GM23338 (cell line): ENCODE measurements around the gene AQP7. TPM values are rescaled to one million over a fixed set of nuclear protein-coding genes. Genes with fewer than 3 reads are reported as not detected.

Experiments
- ATAC-seq: fragments of 200-7000 bp; cut with Tn5 transposase; 3 replicates; pipeline ENCODE4 v1.9.1; 2020
- DNase-seq: peaks from one replicate; pipeline ENCODE4 v3.0.0-alpha.2; 2015; ENCODE audit warnings: low spot score
- H2AFZ ChIP-seq: fragments of 200-600 bp; sonication (generic); 2 replicates; pipeline ENCODE4 v1.8.0; 2016; ENCODE audit warnings: antibody characterized with exemption, mild to moderate bottlenecking, moderate library complexity
- H3F3A ChIP-seq: fragments of 200-600 bp; sonication (generic); replicated peaks from 2 replicates; pipeline ENCODE4 v1.8.0; 2017; ENCODE audit warnings: antibody characterized with exemption, mixed run types, low read depth
- H3K27ac ChIP-seq: fragments of 200-600 bp; sonication (generic); 2 replicates; pipeline ENCODE4 v1.6.1; 2016; ENCODE audit warnings: low read depth
- H3K27me3 ChIP-seq: fragments of 200-600 bp; sonication (generic); 2 replicates; pipeline ENCODE4 v1.8.0; 2016; ENCODE audit warnings: mild to moderate bottlenecking, mixed run types, moderate library complexity; ENCODE audit not compliant: insufficient read depth
- H3K36me3 ChIP-seq: fragments of 200-600 bp; sonication (generic); 2 replicates; pipeline ENCODE4 v1.8.0; 2016; ENCODE audit warnings: mild to moderate bottlenecking; ENCODE audit not compliant: insufficient read depth
- H3K4me1 ChIP-seq: fragments of 200-600 bp; sonication (generic); 2 replicates; pipeline ENCODE4 v1.8.0; 2016; ENCODE audit warnings: mild to moderate bottlenecking, moderate library complexity; ENCODE audit not compliant: insufficient read depth
- H3K4me2 ChIP-seq: fragments of 200-600 bp; sonication (generic); 2 replicates; pipeline ENCODE4 v1.7.1; 2017; ENCODE audit warnings: mixed run types
- H3K4me3 ChIP-seq: fragments of 200-600 bp; sonication (generic); 2 replicates; pipeline ENCODE4 v1.6.1; 2016; ENCODE audit warnings: mixed run types
- H3K79me2 ChIP-seq: fragments of 200-600 bp; sonication (generic); replicated peaks from 2 replicates; pipeline ENCODE4 v1.8.0; 2017; ENCODE audit warnings: mild to moderate bottlenecking; ENCODE audit not compliant: insufficient read depth
- H3K9me2 ChIP-seq: fragments of 200-600 bp; sonication (generic); 2 replicates; pipeline ENCODE4 v1.8.0; 2017; ENCODE audit not compliant: insufficient read depth
- H4K20me1 ChIP-seq: fragments of 200-600 bp; sonication (generic); replicated peaks from 2 replicates; pipeline ENCODE4 v1.8.0; 2017; ENCODE audit warnings: mild to moderate bottlenecking; ENCODE audit not compliant: insufficient read depth
- H3K27ac Mint-ChIP-seq: 2 replicates; pipeline ENCODE4 v1.8.0; 2020; ENCODE audit warnings: inconsistent platforms, mild to moderate bottlenecking, moderate library complexity, mixed read lengths
- H3K27me3 Mint-ChIP-seq: 3 replicates; pipeline ENCODE4 v1.8.0; 2022; ENCODE audit warnings: low read depth, mild to moderate bottlenecking, moderate library complexity, mixed read lengths, inconsistent platforms; ENCODE audit not compliant: insufficient read depth, poor library complexity
- H3K36me3 Mint-ChIP-seq: 3 replicates; pipeline ENCODE4 v1.8.0; 2021; ENCODE audit warnings: low read depth, mild to moderate bottlenecking, inconsistent platforms, moderate library complexity, mixed read lengths
- H3K4me1 Mint-ChIP-seq: 3 replicates; pipeline ENCODE4 v1.8.0; 2020; ENCODE audit warnings: mild to moderate bottlenecking, inconsistent platforms, mixed read lengths
- H3K4me3 Mint-ChIP-seq: 3 replicates; pipeline ENCODE4 v1.8.0; 2021; ENCODE audit warnings: moderate library complexity, mild to moderate bottlenecking, inconsistent platforms, mixed read lengths
- H3K9me3 Mint-ChIP-seq: 3 replicates; pipeline ENCODE4 v1.8.0; 2020; ENCODE audit warnings: moderate library complexity, mild to moderate bottlenecking, inconsistent platforms, mixed read lengths
- CREB1 ChIP-seq: fragments of 250-450 bp; sonication (Bioruptor Pico); IDR thresholded peaks from 2 replicates; pipeline ENCODE4 v1.5.0; 2020; ENCODE audit warnings: low read depth, mild to moderate bottlenecking, moderate library complexity
- CTCF ChIP-seq, 2 experiments: fragments of 200-600 bp in 1 of 2; sonication (generic) in 1 of 2; conservative IDR thresholded peaks; 2 replicates each; pipeline versions ENCODE4 v1.5.1 to v1.6.1; 2016 to 2017; ENCODE audit warnings: antibody characterized with exemption in 2 of 2, low read depth in 2 of 2, mild to moderate bottlenecking in 2 of 2, moderate library complexity in 1 of 2
- ETS1 ChIP-seq: IDR thresholded peaks from 2 replicates; pipeline ENCODE4 v1.6.1; 2016; ENCODE audit warnings: antibody characterized with exemption
- EZH2 ChIP-seq: fragments of 200-600 bp; sonication (generic); IDR thresholded peaks from one replicate; pipeline ENCODE4 v1.8.0; 2017; ENCODE audit warnings: antibody characterized with exemption, mild to moderate bottlenecking, low read depth; ENCODE audit not compliant: unreplicated experiment
- EZH2phosphoT487 ChIP-seq: fragments of 200-600 bp; sonication (generic); IDR thresholded peaks from one replicate; pipeline ENCODE4 v1.8.1; 2018; ENCODE audit warnings: antibody characterized with exemption; ENCODE audit not compliant: unreplicated experiment
- JUNB ChIP-seq: IDR thresholded peaks from one replicate; pipeline ENCODE4 v1.6.1; 2016; ENCODE audit warnings: antibody characterized with exemption; ENCODE audit not compliant: unreplicated experiment
- NANOG ChIP-seq: IDR thresholded peaks from 2 replicates; pipeline ENCODE4 v1.6.1; 2016; ENCODE audit warnings: antibody characterized with exemption, borderline replicate concordance
- POLR2AphosphoS5 ChIP-seq: IDR thresholded peaks from 2 replicates; pipeline ENCODE4 v1.6.1; 2016; ENCODE audit warnings: antibody characterized with exemption, low read depth
- REST ChIP-seq: IDR thresholded peaks from one replicate; pipeline ENCODE4 v1.6.1; 2018; ENCODE audit warnings: antibody characterized with exemption; ENCODE audit not compliant: unreplicated experiment
- STAT1 ChIP-seq: IDR thresholded peaks from one replicate; pipeline ENCODE4 v1.6.1; 2016; ENCODE audit warnings: antibody characterized with exemption; ENCODE audit not compliant: unreplicated experiment
- ZNF114 ChIP-seq: fragments of 250-450 bp; sonication (Bioruptor Pico); IDR thresholded peaks from 2 replicates; pipeline ENCODE4 v1.5.0; 2020; ENCODE audit warnings: mild to moderate bottlenecking, moderate library complexity
- ZNF331 ChIP-seq: fragments of 250-450 bp; sonication (Bioruptor Pico); IDR thresholded peaks from 2 replicates; pipeline ENCODE4 v1.5.0; 2020; ENCODE audit warnings: low read depth, mild to moderate bottlenecking, moderate library complexity
- ZNF462 ChIP-seq: fragments of 250-450 bp; sonication (Bioruptor Pico); IDR thresholded peaks from 2 replicates; pipeline ENCODE4 v1.5.0; 2020; ENCODE audit warnings: mild to moderate bottlenecking, moderate library complexity
- polyA plus RNA-seq: library from polyadenylated mRNA; unstranded; fragments of >200 nt; fragmentation: Nextera tagmentation; extraction: Ambion mirVana; gene quantifications from 2 replicates; pipeline ENCODE4 v1.2.1, GENCODE V29; 2016
- total RNA-seq: library from RNA; depleted of rRNA; stranded (reverse); fragments of >200 nt; shearing (Covaris generic); gene quantifications from 2 replicates; pipeline ENCODE4 v1.2.3, GENCODE V29; 2014

Gene AQP7
- total and polyA plus RNA-seq, 2 experiments from 2014 or later: not detected

GRCh38 chr9:33440204-33440603, 37.8 kb upstream of the AQP7 start:
- H3K4me1 Mint-ChIP-seq: peaks cover 21% of the 10 kb centered on the region
- Histone ChIP-seq H4K20me1 (no peaks in the 10 kb centered on the region), H3K9me2 (no peaks in the 10 kb centered on the region), H3K4me3 (no peak overlapping the region), H2AFZ (no peak overlapping the region), H3K27me3 (no peaks in the 10 kb centered on the region), H3K4me1 (peaks cover 3% of the 10 kb centered on the region; the same call in 1 of the 2 replicates), H3K27ac (no peak overlapping the region), H3K79me2 (no peaks in the 10 kb centered on the region), H3F3A (no peaks in the 10 kb centered on the region), H3K36me3 (no peaks in the 10 kb centered on the region), H3K4me2 (no peak overlapping the region)
- H3K9me3 Mint-ChIP-seq: no peaks in the 10 kb centered on the region
- ATAC-seq (no peak), DNase-seq (no peak)
- TF ChIP-seq CREB1 (CRISPR knock-in tag) (no peak), POLR2AphosphoS5 (no peak), NANOG (no peak), ETS1 (no peak), CTCF (conservative IDR thresholded peaks at IDR 0.05; ENCODE audit: low read depth in 2 of 2) (no peak), JUNB (no peak), ZNF114 (CRISPR knock-in tag) (no peak), ZNF462 (CRISPR knock-in tag) (no peak), REST (no peak), STAT1 (no peak), ZNF331 (no peak), EZH2 (no peak), EZH2phosphoT487 (no peak)
- H3K4me3 Mint-ChIP-seq: no peak overlapping the region
- H3K27ac Mint-ChIP-seq: no peak overlapping the region
- H3K36me3 Mint-ChIP-seq: no peaks in the 10 kb centered on the region
- peaks cover 16% of the 10 kb centered on the region for H3K27me3 Mint-ChIP-seq
